ENCODE results near the gene EYA2.

DNA sequence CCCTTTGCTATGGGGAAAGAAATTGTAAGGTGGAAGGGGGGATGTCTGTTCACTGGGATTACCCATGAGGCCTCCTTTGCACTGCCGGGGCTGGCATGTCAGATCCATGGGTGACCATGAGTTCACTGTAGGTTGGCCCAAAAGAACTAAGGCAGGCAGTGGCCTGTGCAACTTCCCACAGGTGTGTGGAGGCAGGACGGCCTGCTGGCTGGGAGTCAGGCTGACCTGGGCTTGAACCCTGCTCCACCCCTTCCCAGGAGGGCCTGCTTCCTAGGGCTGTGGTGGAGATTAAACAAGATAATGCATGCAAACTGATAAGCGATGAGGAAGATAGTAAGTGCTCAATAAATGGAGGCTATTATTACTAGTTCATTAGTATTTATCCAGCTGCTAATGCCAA is 163.0 kb downstream of the EYA2 start:
- TF ChIP-seq, protein P1, sequence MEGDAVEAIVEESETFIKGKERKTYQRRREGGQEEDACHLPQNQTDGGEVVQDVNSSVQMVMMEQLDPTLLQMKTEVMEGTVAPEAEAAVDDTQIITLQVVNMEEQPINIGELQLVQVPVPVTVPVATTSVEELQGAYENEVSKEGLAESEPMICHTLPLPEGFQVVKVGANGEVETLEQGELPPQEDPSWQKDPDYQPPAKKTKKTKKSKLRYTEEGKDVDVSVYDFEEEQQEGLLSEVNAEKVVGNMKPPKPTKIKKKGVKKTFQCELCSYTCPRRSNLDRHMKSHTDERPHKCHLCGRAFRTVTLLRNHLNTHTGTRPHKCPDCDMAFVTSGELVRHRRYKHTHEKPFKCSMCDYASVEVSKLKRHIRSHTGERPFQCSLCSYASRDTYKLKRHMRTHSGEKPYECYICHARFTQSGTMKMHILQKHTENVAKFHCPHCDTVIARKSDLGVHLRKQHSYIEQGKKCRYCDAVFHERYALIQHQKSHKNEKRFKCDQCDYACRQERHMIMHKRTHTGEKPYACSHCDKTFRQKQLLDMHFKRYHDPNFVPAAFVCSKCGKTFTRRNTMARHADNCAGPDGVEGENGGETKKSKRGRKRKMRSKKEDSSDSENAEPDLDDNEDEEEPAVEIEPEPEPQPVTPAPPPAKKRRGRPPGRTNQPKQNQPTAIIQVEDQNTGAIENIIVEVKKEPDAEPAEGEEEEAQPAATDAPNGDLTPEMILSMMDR (conservative IDR thresholded peaks at IDR 0.05; ENCODE audit: low read length), result no peak
- TF ChIP-seq EZH2phosphoT487 (IDR thresholded peaks at IDR 0.05; ENCODE audit: borderline replicate concordance), result no peak

Data from Loucy (cell line).